Right forelimb (tissue), 1 donor: ENCODE measurements around the gene ZXDC.
A peak's percentile ranks its signal among the peaks of the same experiment; 100 is the strongest.

Experiments
- DNase-seq: peaks from one replicate; pipeline ENCODE4 v3.0.0-alpha.2; 2018

Gene ZXDC

DNA sequence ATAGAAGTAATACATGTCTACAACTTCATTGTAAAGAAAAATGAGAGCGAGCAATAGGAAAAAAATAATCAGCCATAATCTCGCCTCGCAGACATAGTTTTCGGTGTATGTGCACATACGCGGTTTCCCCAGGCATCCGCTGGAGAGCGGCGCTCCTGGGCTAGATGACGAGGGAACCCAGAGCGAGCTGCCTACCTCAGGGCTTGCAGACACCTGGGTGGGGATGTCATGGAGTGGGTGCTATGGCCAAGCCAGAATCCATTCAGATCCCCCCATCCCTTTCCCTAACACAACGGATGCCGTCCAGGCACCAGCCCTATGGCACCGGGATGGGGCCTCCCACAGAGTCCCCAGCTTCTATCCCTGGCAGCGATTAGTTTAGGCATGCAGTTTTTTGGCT lies 85.5 kb downstream of the ZXDC start:
- DNase-seq: no peak

DNA sequence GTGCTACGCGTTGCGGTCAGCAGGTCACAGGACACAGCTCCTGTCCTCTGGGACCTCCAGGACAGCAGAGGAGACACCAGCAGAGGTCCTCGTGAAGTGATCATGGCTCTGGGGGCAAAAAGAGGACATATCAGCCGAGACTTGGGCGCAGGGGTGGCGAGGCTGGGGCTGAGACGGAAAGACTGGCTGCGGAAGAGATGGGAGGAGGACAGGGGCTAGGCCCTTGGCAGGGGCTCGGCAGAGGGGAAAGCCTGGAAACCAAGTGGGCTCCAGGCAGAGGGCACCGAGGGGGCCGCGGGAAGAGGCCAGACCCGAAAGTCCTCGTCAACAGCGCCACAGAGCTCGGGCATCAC lies 85.9 kb downstream of the ZXDC start:
- no peak for DNase-seq

- peak; percentile 86 for DNase-seq
These were observed 86.4 kb downstream of the ZXDC start for GRCh38 chr3:126389112-126389793.
